ENCODE results near the gene ITPRIPL1.

The ITPRIPL1 gene

DNA sequence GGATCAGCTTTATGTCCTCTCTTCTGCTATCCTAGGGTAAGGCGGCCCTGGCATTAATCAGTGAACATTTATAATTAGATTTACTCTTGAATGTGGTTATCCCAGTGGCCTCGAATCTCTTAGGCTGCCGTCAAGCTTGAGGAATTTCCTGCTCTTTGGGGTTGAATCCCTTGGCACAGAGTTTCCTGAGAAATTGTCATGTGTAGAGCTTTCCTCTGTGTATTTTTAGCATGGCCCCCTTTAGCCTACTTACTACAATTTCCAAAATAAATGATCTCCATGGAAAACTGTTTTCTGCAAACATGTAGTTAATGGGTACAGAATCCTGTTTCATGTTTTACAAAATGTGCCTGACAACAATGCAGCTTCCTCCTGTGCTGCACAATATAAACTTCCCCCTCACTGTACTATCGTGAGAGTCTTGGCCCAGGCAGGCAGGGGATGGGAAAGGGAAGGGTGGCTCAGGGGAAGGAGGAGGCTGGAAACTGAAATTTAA is 28.5 kb downstream of the ITPRIPL1 start:
- in situ Hi-C loops (cut with HindIII; ENCODE audit: low sequenced_read_pairs), result no loop called here

DNA sequence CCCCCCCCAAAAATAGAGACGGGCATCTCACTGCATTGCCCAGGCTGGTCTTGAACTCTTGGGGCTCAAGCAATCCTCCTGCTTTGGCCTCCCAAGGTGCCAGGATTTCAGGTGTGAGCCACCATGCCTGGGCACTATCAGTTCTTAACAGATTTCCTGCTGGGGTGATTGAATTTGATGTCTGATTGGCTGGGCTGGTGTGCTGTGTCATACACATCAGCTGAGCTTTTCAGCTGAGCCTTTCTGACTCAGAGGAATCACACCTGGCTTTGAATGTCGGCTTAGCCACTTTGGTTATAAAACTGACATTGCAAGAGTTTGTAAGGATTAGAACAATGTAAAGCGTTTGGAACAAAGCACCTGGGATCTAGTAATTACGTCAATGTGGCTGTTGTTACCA is 29.4 kb downstream of the ITPRIPL1 start:
- in situ Hi-C loops (cut with HindIII; ENCODE audit: low sequenced_read_pairs), result no loop called here

DNA sequence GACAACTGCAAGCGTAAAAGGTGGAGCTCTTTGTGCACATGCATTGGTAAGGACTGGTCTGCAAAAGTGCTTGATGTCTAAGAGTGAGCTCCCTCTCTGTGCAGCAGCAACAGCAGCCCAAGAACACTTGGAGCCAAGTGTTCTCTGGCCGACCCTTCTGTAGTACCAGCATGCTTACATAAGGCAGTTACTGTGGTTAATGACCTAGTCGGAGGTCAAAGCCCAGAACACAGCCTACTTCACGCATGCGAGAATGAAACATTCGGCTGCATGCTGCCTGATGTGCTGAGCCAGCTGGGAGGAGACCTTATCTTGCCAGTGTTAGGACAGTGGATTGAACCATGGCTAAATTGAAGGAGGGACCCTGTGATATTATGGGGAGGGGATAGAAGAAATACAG is 31.8 kb downstream of the ITPRIPL1 start:
- in situ Hi-C loops (cut with HindIII; ENCODE audit: low sequenced_read_pairs), result no loop called here

DNA sequence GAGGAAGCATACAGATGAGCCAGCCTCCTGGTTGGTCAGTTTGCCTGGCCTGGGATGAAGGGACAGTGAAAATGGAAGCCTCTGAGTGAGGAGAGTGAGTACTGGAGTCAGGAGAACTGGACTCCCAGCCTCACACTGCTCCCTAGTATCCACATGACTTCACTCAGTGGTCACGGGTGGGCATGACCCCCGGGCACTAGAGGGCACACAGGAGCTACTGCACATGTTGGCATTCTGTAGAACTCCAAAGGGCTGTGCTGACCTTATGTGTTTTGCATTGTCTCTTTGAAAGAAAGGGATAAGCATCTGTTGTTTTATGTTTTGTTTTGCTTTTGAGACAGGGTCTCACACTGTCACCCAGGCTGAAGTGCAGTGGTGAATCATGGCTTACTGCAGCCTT is 34.2 kb downstream of the ITPRIPL1 start:
- in situ Hi-C loops (cut with HindIII; ENCODE audit: low sequenced_read_pairs), result no loop called here

- in situ Hi-C loops (cut with HindIII; ENCODE audit: low sequenced_read_pairs), result no loop called here
Observed at GRCh38 chr2:96359866-96360265, 34.7 kb downstream of the ITPRIPL1 start.

- in situ Hi-C loops (cut with HindIII; ENCODE audit: low sequenced_read_pairs), result no loop called here
Observed at GRCh38 chr2:96361751-96362150, 36.6 kb downstream of the ITPRIPL1 start.

GRCh38 chr2:96369186-96369585 is 44.1 kb downstream of the ITPRIPL1 start:
- in situ Hi-C loops (cut with HindIII; ENCODE audit: low sequenced_read_pairs), result no loop called here

DNA sequence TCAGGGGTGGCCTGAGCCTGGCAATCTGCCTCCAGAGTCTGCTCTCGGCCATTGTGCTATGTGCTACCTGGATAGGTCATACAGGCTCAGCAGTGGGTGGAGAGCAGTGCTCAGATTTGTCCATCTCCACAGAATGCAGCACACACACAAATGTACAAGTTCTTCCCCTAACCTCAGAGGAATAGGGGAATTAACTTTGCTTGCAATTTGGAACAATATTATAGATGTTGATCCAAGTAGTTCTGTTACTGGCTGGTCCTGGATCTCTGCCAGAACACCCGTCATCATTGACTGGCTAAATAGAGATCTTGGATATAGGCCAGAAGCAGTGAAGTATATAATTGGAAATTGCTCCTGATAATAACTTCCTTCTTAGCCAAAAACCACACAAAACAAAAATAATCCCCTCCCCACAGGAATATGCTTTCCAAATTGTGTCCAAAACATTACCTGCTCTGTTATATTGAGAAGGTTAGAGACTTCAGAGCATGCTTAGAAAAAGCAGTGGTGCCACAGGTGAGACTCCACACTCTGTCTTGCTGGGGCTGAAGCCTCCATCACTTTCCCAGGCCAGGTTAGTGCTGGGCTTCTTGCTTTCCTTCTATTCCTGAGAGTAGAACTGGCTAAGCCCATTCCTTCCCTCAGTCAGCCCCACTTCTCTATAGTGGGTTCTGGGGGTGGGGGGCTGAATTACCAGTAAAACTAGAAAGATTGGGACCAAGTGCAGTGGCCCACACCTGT is 49.3 kb downstream of the ITPRIPL1 start:
- in situ Hi-C loops (cut with HindIII; ENCODE audit: low sequenced_read_pairs), result no loop called here
